NCI-H1092 treated with DMSO at 0.1 percent for 48 hours (cell line): ENCODE results near the gene NFAM1.

ENCODE experiments used
- DNase-seq: peaks from one replicate; lab custom pipeline; 2025; lab: John Stamatoyannopoulos, UW

NFAM1 gene

DNA sequence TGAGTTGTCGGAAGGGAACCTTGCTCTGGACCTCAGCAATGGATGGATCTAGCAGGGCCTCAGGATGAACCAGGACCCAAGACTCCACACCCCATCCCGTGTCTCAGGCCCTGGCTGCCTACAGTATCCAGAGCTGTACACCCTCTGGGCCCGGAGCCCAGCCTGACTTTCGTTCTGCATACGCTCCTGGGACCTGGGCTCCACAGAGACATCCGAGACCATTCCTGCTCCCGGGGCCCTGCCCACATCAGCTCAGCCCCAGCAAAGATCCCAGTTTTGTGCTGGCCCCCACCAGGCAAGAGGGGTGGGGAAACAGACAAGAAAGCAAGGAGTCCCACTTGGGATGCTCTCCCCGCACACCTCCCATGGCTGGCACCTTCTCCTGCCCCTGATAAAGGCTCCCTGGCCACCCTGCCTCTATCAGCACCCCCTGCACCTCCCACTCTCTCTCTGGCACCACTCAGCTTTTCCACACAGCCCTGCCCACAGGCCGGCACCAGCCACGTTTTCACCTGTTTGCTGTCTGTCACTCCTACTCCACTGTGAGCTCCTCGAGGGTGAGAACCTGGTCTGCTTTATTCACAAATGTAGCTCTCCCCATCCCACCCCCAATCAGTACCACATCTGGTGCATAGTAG lies 97.2 kb downstream of the NFAM1 start:
- DNase-seq = no peak

DNA sequence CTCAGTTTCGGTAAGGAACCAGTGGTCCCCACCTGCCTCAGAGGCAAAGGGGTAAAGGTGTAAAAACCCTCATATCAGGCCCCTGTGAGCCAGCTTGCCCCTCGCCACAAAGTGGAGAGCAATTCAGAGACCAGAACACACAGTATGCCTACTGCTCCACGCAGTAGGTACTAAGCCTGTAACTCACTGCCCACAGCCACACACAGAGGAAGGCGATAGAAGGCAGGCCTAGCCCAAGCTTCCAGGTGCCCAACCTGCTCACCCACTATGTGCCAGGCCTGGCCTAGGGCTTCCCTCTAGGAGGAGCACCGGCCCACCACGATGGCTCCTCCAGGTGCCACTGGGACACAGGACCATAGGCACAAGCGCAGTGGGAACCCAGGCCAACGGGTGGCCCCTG lies 98.7 kb downstream of the NFAM1 start:
- DNase-seq = no peak

DNA sequence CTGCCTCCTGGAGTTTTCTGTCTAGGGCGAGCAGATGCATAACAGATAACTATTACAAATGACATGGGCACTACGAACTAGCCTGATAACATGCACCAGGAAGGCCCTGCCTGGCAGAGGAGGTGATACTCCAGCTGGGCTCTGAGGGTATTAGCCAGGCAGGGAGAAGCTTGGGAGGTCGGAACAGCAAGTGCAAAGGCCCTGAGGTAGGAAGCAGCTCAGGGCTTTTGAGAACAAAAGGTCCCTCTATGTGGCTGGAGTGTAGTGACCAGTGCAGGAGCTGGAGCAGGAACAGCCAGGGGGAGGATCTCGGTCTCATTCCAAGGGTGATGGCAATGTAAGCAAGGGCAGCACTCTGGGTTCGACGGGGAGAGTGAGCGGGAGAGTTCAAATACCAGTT lies 100.1 kb downstream of the NFAM1 start:
- no peak for DNase-seq

DNA sequence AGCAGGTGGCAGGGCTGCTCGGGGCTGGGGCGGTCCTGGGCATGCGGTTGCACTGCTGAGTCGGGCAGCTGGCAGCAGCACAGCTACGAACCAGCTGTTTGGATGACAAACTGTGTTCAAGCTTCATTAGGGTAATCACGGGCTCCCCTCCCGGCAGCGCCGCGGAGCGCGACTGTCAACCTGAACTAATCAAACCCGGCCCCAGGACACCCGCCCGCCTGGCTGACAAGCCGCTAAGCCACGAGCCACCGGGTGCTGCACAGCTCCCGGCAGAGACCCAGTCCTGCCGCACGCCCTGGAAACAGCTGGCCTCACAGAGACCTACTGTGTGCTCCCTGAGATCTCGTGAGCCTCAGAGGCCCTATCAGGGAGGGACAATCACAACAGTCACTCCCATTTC lies 101.2 kb downstream of the NFAM1 start:
- DNase-seq = peak; percentile 17
